GM06990 (cell line): ENCODE measurements around the gene OR4C15.

Source experiments
- DNase-seq: peaks from one replicate; pipeline ENCODE4 v3.0.0-alpha.2; 2011; ENCODE audit not compliant: insufficient read length; ENCODE audit errors: extremely low read depth
- H3K27me3 ChIP-seq: replicated peaks from 2 replicates; pipeline ENCODE4 v1.6.0; 2011; ENCODE audit warnings: low read length; ENCODE audit not compliant: control insufficient read depth, insufficient read depth
- H3K36me3 ChIP-seq: 2 replicates; pipeline ENCODE4 v1.5.1; 2011; ENCODE audit warnings: low read length; ENCODE audit not compliant: control insufficient read depth, insufficient read depth
- H3K4me3 ChIP-seq: replicated peaks from 2 replicates; pipeline ENCODE4 v1.5.1; 2011; ENCODE audit warnings: low read depth, mild to moderate bottlenecking, control low read depth, low read length
- CTCF ChIP-seq: IDR thresholded peaks from 2 replicates; pipeline ENCODE4 v1.5.1; 2011; ENCODE audit warnings: low read length, control low read depth, mild to moderate bottlenecking, inconsistent platforms; ENCODE audit not compliant: insufficient read depth, poor library complexity, severe bottlenecking

OR4C15 gene

GRCh38 chr11:55554169-55554568 is at the start of gene OR4C15:
TSS of gene OR4C15 (plus strand) at chr11:55554469. CDS start at chr11:55554469, 0 bp downstream.
- TF ChIP-seq CTCF: no peak
- DNase-seq: no peak
- Histone ChIP-seq H3K4me3 (no peak within 1 kb of the TSS), H3K27me3 (no peaks in the 10 kb centered on the region), H3K36me3 (no peaks in the 10 kb centered on the region)

GRCh38 chr11:55571828-55572227 is 17.6 kb downstream of the OR4C15 start, which contains the start of gene OR4C16:
TSS of gene OR4C16 (plus strand) at chr11:55572128. CDS start at chr11:55572128, 0 bp downstream.
- no peak for DNase-seq
- TF ChIP-seq CTCF: no peak
- Histone ChIP-seq H3K36me3 (no peaks in the 10 kb centered on the region), H3K27me3 (no peaks in the 10 kb centered on the region), H3K4me3 (no peak within 1 kb of the TSS)

- Histone ChIP-seq H3K36me3 (no peaks in the 10 kb centered on the region), H3K27me3 (no peaks in the 10 kb centered on the region), H3K4me3 (no peak overlapping the region)
- no peak for TF ChIP-seq CTCF
- DNase-seq: no peak
Measured at GRCh38 chr11:55572548-55572947, 18.3 kb downstream of the OR4C15 start.
